ENCODE measurements around the gene RAB3A.

- TF ChIP-seq CTCF (conservative IDR thresholded peaks at IDR 0.05; ENCODE audit: low read length) (no peak), EZH2phosphoT487 (IDR thresholded peaks at IDR 0.05; ENCODE audit: borderline replicate concordance, low read depth, low read length) (no peak)
These were observed 7.4 kb downstream of the RAB3A start for GRCh38 chr19:18196511-18196845.
